Mammary microvascular endothelial cell (primary cell): ENCODE data around the gene PCTP. TPM values are rescaled to one million over a fixed set of nuclear protein-coding genes. Genes with fewer than 3 reads are reported as not detected.

ENCODE experiments used
- total RNA-seq: library from RNA; depleted of rRNA; stranded (reverse); fragments of >200 nt; gene quantifications from 2 replicates; pipeline ENCODE4 v1.2.3, GENCODE V29; 2015

Gene PCTP
- 28.0 and 34.6 TPM in 2 replicates for total RNA-seq

GRCh38 chr17:55750750-55751657 is at the start of gene PCTP:
TSS of gene PCTP (plus strand) at chr17:55751051. CDS start at chr17:55751104, 53 bp downstream.

DNA sequence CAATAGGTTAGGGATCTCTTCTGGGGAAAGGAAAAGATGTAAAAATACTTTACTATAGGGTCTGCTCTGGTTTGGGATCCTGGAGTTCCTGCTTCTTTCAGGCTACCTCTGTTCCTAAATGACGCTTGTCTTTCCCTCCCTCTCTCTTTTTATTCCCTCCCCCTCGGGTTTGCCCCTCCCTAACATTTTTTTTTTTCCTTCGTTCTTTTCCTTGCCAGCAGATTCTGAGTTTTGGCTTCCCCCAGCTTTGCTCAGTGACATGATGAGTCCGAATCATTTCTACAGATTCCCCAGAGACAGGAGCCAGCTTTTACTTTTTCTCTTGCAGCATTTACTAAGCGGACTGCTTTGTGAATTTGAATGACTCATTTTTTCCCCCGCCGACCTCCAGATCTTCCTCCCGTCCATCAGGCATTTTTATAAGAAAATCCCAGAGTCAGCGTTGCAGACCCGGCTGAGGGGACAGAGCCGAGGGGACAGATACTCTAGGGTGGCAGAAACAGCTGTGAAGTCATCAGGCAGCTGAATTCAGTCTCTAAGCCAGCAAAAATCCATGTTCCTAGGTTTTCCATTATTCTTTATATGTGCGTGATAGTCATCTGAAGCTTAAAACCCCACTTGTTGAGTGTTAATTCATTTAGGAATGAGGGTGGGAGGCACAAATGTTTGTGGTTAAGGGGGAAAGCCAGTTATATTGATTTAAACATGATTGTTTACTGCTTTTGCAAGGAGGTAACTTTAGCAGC is 27.9 kb upstream of the PCTP start, which contains the start of gene TMEM100:
TSS of gene TMEM100 (minus strand) at position 123 of the 746 bp plus-strand sequence. CDS start 1,794 bp downstream, outside the sequence.

Other genes starting within 250 kb of the PCTP start
- gene SMIM36, start 239.6 kb upstream of the PCTP start, total RNA-seq: not detected in 2 replicates
- 0.59 TPM in 1 of 2 replicates, not detected in the other for gene TMEM100, start 28.2 kb upstream of the PCTP start, total RNA-seq